ENCODE results near the gene RYR2.

GRCh38 chr1:237124856-237125462 lies 83.0 kb downstream of the RYR2 start:
- TF ChIP-seq, protein P1, sequence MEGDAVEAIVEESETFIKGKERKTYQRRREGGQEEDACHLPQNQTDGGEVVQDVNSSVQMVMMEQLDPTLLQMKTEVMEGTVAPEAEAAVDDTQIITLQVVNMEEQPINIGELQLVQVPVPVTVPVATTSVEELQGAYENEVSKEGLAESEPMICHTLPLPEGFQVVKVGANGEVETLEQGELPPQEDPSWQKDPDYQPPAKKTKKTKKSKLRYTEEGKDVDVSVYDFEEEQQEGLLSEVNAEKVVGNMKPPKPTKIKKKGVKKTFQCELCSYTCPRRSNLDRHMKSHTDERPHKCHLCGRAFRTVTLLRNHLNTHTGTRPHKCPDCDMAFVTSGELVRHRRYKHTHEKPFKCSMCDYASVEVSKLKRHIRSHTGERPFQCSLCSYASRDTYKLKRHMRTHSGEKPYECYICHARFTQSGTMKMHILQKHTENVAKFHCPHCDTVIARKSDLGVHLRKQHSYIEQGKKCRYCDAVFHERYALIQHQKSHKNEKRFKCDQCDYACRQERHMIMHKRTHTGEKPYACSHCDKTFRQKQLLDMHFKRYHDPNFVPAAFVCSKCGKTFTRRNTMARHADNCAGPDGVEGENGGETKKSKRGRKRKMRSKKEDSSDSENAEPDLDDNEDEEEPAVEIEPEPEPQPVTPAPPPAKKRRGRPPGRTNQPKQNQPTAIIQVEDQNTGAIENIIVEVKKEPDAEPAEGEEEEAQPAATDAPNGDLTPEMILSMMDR (IDR thresholded peaks at IDR 0.05), result peak in 1 of 6 experiments; percentile 14
- TF ChIP-seq POLR2A (IDR thresholded peaks at IDR 0.05), result no peak
